A673 (cell line): ENCODE results near the gene SRSF12.

Source experiments
- EZH2 ChIP-seq: fragments of 200-600 bp; sonication (generic); IDR thresholded peaks from 2 replicates; pipeline ENCODE4 v1.6.1; 2017; ENCODE audit warnings: borderline replicate concordance, low read depth, mild to moderate bottlenecking, mixed read lengths, antibody characterized with exemption, low read length; ENCODE audit not compliant: poor library complexity, severe bottlenecking
- TF ChIP-seq, protein P1 (sequence below): fragments of 300-800, 200-600 bp; sonication (generic); conservative IDR thresholded peaks from 2 replicates; pipeline ENCODE4 v1.5.1; 2017; ENCODE audit warnings: low read depth, mild to moderate bottlenecking, antibody characterized with exemption, low read length, moderate library complexity, mixed read lengths

DNA sequence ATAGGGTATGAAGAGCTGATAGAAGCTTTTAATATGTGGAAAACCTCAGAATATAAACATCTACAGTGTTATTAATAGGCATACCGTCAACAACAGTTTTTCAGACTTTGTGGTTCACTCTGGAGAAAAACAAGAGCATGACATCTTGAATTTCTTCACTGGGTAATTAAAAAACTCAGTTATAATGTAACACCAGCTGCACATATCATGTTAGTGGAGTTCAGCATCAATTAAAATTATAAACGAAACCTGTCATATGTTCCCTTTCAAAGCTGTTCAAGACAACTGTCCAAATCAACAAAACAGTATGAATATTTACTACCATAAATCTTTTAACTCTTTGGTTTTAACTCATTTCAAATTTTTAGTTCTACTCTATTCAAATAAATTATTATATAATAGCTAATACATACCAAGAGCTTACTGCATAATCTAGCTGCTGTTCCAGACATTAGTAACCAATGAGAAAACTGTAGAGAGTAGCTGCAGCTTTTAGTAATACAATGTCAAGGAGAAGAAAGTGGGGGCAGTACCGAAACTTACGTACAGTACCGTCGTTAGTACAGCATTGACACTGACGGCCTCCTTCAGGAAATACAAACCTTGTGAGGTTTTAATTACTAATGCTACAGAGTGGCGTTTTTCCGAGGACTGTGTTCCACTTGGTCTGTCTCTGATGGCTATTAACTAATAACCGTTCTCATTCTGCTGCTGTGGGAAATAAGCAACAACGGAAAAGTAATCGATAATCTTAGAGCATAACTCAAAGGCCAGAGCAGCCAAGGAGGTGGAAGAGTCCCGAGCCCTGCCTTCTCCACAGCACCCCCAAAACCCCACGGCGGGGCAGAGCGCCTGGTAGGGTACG lies 27.5 kb upstream of the SRSF12 start:
- TF ChIP-seq, protein P1, sequence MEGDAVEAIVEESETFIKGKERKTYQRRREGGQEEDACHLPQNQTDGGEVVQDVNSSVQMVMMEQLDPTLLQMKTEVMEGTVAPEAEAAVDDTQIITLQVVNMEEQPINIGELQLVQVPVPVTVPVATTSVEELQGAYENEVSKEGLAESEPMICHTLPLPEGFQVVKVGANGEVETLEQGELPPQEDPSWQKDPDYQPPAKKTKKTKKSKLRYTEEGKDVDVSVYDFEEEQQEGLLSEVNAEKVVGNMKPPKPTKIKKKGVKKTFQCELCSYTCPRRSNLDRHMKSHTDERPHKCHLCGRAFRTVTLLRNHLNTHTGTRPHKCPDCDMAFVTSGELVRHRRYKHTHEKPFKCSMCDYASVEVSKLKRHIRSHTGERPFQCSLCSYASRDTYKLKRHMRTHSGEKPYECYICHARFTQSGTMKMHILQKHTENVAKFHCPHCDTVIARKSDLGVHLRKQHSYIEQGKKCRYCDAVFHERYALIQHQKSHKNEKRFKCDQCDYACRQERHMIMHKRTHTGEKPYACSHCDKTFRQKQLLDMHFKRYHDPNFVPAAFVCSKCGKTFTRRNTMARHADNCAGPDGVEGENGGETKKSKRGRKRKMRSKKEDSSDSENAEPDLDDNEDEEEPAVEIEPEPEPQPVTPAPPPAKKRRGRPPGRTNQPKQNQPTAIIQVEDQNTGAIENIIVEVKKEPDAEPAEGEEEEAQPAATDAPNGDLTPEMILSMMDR: no peak
- TF ChIP-seq EZH2: no peak
